Measurements from ENCODE around the gene CD244.

CD244 gene

GRCh38 chr1:160781186-160781766 is 81.4 kb downstream of the CD244 start:
- DNase-seq (ENCODE audit: low read depth) = no peak

- DNase-seq (ENCODE audit: low read depth) = no peak
Observed at GRCh38 chr1:160780398-160780755, 82.3 kb downstream of the CD244 start.
